Measurements from ENCODE around the gene SCAMP1.
"Not testable (repeated sequence)": the region's sequence is repeated elsewhere in the genome, so short reads cannot be mapped to it uniquely, and the experiment has no call there.

SCAMP1 gene

GRCh38 chr5:78433972-78434371, 73.6 kb downstream of the SCAMP1 start:
- DNase-seq: no peak

GRCh38 chr5:78447775-78448424, 87.5 kb downstream of the SCAMP1 start:
- no peak for DNase-seq

GRCh38 chr5:78449103-78449502, 88.7 kb downstream of the SCAMP1 start:
- no peak for DNase-seq

GRCh38 chr5:78457507-78457906, 97.1 kb downstream of the SCAMP1 start:
- DNase-seq: not testable (repeated sequence)

- DNase-seq: no peak
These were observed 98.4 kb downstream of the SCAMP1 start for GRCh38 chr5:78458843-78459242.

- DNase-seq: no peak
These were observed 106.7 kb downstream of the SCAMP1 start for GRCh38 chr5:78467140-78467539.

- peak; percentile 17 for DNase-seq
These were observed 107.4 kb downstream of the SCAMP1 start for GRCh38 chr5:78467752-78468357.

GRCh38 chr5:78471896-78472295, 111.5 kb downstream of the SCAMP1 start:
- DNase-seq: no peak

- DNase-seq: peak; percentile 1
These were observed 112.2 kb downstream of the SCAMP1 start for GRCh38 chr5:78472469-78473106.

- DNase-seq: no peak
These were observed 113.3 kb downstream of the SCAMP1 start for GRCh38 chr5:78473751-78474150.

GRCh38 chr5:78475370-78475769, 115.0 kb downstream of the SCAMP1 start:
- DNase-seq: no peak

GRCh38 chr5:78476795-78477194, 116.4 kb downstream of the SCAMP1 start:
- no peak for DNase-seq

- no peak for DNase-seq
These were observed 122.5 kb downstream of the SCAMP1 start for GRCh38 chr5:78482948-78483347.

GRCh38 chr5:78483809-78484521, 123.5 kb downstream of the SCAMP1 start:
- DNase-seq: no peak

GRCh38 chr5:78486218-78486617, 125.8 kb downstream of the SCAMP1 start:
- no peak for DNase-seq

- DNase-seq: no peak
These were observed 127.4 kb downstream of the SCAMP1 start for GRCh38 chr5:78487846-78488245.

GRCh38 chr5:78490709-78491485, 130.5 kb downstream of the SCAMP1 start:
- DNase-seq: peak; percentile 5

GRCh38 chr5:78492224-78492623, 131.8 kb downstream of the SCAMP1 start:
- DNase-seq: no peak

GRCh38 chr5:78492650-78493049, 132.2 kb downstream of the SCAMP1 start:
- DNase-seq: no peak

GRCh38 chr5:78495800-78496199, 135.4 kb downstream of the SCAMP1 start:
- DNase-seq: no peak

GRCh38 chr5:78496373-78496772, 136.0 kb downstream of the SCAMP1 start:
- DNase-seq: no peak

GRCh38 chr5:78497573-78498533, 137.4 kb downstream of the SCAMP1 start:
- no peak for DNase-seq

Data from kidney glomerular epithelial cell (primary cell).